Germinal center (tissue), 1 donor: Measurements from ENCODE around the gene AHNAK.

Experiments used
- DNase-seq: peaks from one replicate; pipeline ENCODE4 v3.0.0; 2012; ENCODE audit warnings: mixed read lengths, low spot score

The AHNAK gene

GRCh38 chr11:62435846-62436660 is 110.6 kb downstream of the AHNAK start:
- DNase-seq, result no peak

- no peak for DNase-seq
These were observed 112.7 kb downstream of the AHNAK start for GRCh38 chr11:62433904-62434276.

- DNase-seq, result no peak
These were observed 113.3 kb downstream of the AHNAK start for GRCh38 chr11:62433141-62433903.

GRCh38 chr11:62432695-62433094 is 113.9 kb downstream of the AHNAK start:
- DNase-seq, result no peak

- no peak for DNase-seq
These were observed 115.3 kb downstream of the AHNAK start for GRCh38 chr11:62431171-62431901.

- no peak for DNase-seq
These were observed 116.2 kb downstream of the AHNAK start for GRCh38 chr11:62430425-62430824.

- DNase-seq, result no peak
These were observed 117.6 kb downstream of the AHNAK start for GRCh38 chr11:62428871-62429560.

GRCh38 chr11:62427630-62428233 is 118.9 kb downstream of the AHNAK start:
- no peak for DNase-seq

- DNase-seq, result no peak
These were observed 123.6 kb downstream of the AHNAK start for GRCh38 chr11:62423012-62423411.

- DNase-seq, result no peak
These were observed 124.6 kb downstream of the AHNAK start for GRCh38 chr11:62421996-62422395.

GRCh38 chr11:62420882-62421281 is 125.7 kb downstream of the AHNAK start:
- no peak for DNase-seq

- no peak for DNase-seq
These were observed 126.7 kb downstream of the AHNAK start for GRCh38 chr11:62419943-62420342.

- no peak for DNase-seq
These were observed 127.2 kb downstream of the AHNAK start for GRCh38 chr11:62419314-62419929.

- DNase-seq, result no peak
These were observed 127.9 kb downstream of the AHNAK start, which contains the start of gene SCGB1A1 for GRCh38 chr11:62418733-62419132. TSS of gene SCGB1A1 (plus strand) at chr11:62419033. CDS start at chr11:62419096, 63 bp downstream.

- DNase-seq, result no peak
These were observed 128.5 kb downstream of the AHNAK start for GRCh38 chr11:62418136-62418535.

GRCh38 chr11:62416596-62416995 is 130.0 kb downstream of the AHNAK start:
- DNase-seq, result no peak

GRCh38 chr11:62413060-62413696 is 133.4 kb downstream of the AHNAK start:
- no peak for DNase-seq

- no peak for DNase-seq
These were observed 135.1 kb downstream of the AHNAK start for GRCh38 chr11:62411524-62411923.

GRCh38 chr11:62410972-62411371 is 135.6 kb downstream of the AHNAK start:
- DNase-seq, result no peak

- no peak for DNase-seq
These were observed 136.8 kb downstream of the AHNAK start for GRCh38 chr11:62409831-62410230.

- DNase-seq, result no peak
These were observed 140.6 kb downstream of the AHNAK start for GRCh38 chr11:62406034-62406433.
